Activated T-helper 2 cell treated with anti-CD3 and anti-CD28 coated beads, Interferon-gamma antibody, Interleukin-2, Interleukin-4, amounts not matched to agents 10 μg/mL and 5 μg/mL and 100 μg/mL, durations not matched to agents 14 hours and 24 hours and 36 hours (primary cell): ENCODE data around the gene PRKCB. TPM values are rescaled to one million over a fixed set of nuclear protein-coding genes. Genes with fewer than 3 reads are reported as not detected.

ENCODE experiments used
- DNase-seq: peaks from one replicate; pipeline ENCODE4 v3.0.0; 2021; ENCODE audit warnings: low spot score
- H3K27ac Mint-ChIP-seq: one replicate; pipeline ENCODE4 v1.8.0; 2021; ENCODE audit warnings: mixed read lengths
- H3K27me3 Mint-ChIP-seq: one replicate; pipeline ENCODE4 v1.8.0; 2021; ENCODE audit warnings: low read depth, mixed read lengths
- H3K36me3 Mint-ChIP-seq: one replicate; pipeline ENCODE4 v1.8.0; 2021; ENCODE audit warnings: low read depth, mixed read lengths
- H3K4me1 Mint-ChIP-seq: one replicate; pipeline ENCODE4 v1.8.0; 2021; ENCODE audit warnings: low read depth, mixed read lengths
- H3K4me3 Mint-ChIP-seq: one replicate; pipeline ENCODE4 v1.8.0; 2021; ENCODE audit warnings: low read depth, mild to moderate bottlenecking, moderate library complexity, mixed read lengths
- H3K9me3 Mint-ChIP-seq: one replicate; pipeline ENCODE4 v1.8.0; 2021; ENCODE audit warnings: mixed read lengths
- intact Hi-C: fragments of 100-400 bp; cut with micrococcal nuclease; formaldehyde crosslinking; loops from one replicate; pipeline ENCODE4 v1.15.1; 2023
- total RNA-seq: library from RNA; stranded (reverse); gene quantifications from 2 replicates; pipeline ENCODE4 v1.2.3, GENCODE V29; 2022

PRKCB gene
- total RNA-seq, 1 donor from 2014 or later = 69.5 TPM

DNA sequence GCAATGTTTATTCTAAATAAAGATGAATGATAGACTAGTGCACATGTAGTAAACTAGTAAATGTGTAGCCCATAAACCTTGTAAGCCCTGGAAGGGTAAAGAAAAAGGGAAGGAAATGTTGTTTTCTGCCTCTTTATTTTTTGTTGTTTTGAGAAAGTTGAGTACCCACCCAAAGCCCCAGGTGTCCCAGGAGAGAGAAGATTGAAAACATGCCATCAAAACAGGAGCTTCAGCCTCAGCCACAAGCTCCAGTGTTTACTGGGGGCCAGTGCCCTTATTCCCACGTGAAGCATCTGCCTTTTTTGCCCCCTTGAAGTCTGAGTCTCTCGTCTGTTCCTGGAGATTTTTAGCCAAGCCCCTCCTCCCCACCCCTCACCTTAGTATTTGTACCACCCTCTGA, 121.5 kb downstream of the PRKCB start:
- Mint-ChIP-seq H3K4me1 (peaks cover 62% of the 10 kb centered on the region), H3K27me3 (no peaks in the 10 kb centered on the region), H3K9me3 (no peaks in the 10 kb centered on the region), H3K27ac (no peak overlapping the region), H3K36me3 (peaks cover 10% of the 10 kb centered on the region), H3K4me3 (no peak overlapping the region)
- intact Hi-C loops = no loop called here
- DNase-seq = no peak

DNA sequence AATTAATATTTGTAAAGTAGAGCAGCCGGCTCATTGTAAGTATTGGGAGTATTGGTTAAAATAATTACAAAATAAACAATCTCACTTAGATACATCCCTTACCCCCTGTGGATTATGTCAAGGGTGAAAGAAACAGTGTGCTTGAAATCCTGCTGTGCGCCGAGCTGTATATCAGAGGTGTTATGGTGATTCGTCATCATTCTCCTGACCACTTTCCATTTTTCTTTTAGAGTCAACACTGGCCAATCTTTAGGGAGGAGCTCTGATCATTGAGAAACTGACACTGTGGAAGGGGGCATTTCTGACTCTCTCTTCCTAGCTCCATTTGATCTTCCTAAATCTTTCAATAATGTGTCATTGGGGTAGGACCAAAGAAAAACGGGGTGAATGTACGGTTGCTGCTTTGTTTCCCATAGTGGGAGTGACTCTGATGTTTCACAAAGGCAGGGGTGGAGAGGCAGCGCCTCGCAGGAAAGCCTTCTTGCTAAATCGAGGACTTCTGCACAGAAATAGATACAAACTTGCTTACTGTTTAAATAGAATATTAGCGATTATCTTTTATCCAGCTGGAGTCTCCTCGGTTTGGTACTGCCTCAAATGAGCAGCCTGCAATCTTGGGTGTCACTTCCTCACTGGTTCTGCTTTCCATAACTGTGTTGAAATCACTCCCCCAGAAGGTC, 123.4 kb downstream of the PRKCB start:
- Mint-ChIP-seq H3K36me3 (peaks cover 17% of the 10 kb centered on the region), H3K27me3 (no peaks in the 10 kb centered on the region), H3K27ac (peak overlapping the region; percentile 74), H3K9me3 (no peaks in the 10 kb centered on the region), H3K4me3 (peak overlapping the region; percentile 37), H3K4me1 (peaks cover 52% of the 10 kb centered on the region)
- DNase-seq = no peak
- intact Hi-C loops = loop anchor here (1.0 kb wide), 1 partner anchor 8 kb away; no protein-coding TSS in a partner anchor

GRCh38 chr16:23959752-23960072, 123.9 kb downstream of the PRKCB start:
- Mint-ChIP-seq H3K27ac (peak overlapping the region; percentile 74), H3K4me1 (peaks cover 52% of the 10 kb centered on the region), H3K4me3 (peak overlapping the region; percentile 37), H3K9me3 (no peaks in the 10 kb centered on the region), H3K27me3 (no peaks in the 10 kb centered on the region), H3K36me3 (peaks cover 19% of the 10 kb centered on the region)
- intact Hi-C loops = loop anchor here (1.0 to 5.0 kb wide), 3 partner anchors 8 to 157 kb away; no protein-coding TSS in a partner anchor
- DNase-seq = no peak

DNA sequence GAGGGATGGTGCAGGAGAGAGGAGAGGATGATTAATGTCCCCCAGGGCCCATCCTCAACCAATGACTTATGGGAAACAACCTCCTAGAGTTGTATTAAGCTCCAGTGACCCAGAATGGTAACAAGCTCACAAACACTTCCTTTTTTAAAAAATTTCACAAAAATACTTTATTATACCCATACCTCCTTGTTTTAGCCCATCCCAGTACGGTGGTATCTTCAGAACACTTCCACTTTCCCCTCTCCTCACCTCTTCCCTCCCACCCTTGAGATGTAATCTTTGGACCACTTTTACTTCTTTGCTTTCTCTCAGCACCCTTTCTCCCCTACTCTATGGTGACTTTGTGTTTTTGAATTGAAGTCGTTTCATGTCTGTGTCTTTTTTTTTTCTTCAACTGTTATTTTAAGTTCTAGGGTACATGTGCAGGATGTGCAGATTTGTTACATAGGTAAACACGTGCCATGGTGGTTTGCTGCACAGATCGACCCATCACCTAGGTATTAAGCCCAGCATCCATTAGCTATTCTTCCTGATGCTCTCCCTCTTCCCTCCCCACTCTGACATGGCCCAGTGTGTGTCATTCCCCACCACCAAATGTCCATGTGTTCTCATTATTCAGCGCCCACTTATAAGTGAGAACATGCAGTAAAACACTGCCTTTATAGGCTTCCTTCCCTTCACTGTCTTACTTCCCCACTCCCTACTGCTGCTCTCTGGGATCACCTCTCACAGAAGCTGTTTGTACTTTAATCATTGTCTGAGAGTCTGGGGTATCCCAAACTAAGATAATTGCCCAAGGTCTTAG, 124.5 kb downstream of the PRKCB start:
- peak overlapping the region; percentile 23 for H3K4me3 Mint-ChIP-seq
- intact Hi-C loops = loop anchor here (5.0 kb wide), 2 partner anchors 133 to 158 kb away; no protein-coding TSS in a partner anchor

DNA sequence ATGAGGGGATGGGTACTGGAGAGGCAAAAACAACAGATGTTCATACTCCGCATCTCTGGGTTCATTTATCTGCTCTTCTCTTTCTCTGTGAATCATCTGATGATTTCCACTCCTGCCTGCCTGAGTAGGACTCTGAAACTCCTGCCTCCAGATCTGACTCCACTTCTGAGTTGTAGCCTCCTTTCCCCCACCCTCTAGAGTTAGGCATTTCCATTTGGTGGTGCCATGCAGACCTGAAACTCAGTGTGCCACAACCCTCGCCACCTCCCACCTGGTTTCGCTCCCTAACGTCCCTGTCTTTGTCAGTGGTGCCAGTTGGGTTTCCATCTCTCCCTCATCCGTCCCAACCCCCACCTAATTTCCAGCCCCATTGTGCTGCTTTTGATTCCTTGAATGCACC, 126.2 kb downstream of the PRKCB start:
- H3K9me3 Mint-ChIP-seq = no peaks in the 10 kb centered on the region
- H3K4me1 Mint-ChIP-seq = peaks cover 46% of the 10 kb centered on the region
- H3K27ac Mint-ChIP-seq = peak overlapping the region; percentile 45
- H3K36me3 Mint-ChIP-seq = peaks cover 28% of the 10 kb centered on the region
- no peak overlapping the region for H3K4me3 Mint-ChIP-seq
- intact Hi-C loops = loop anchor here (1.0 to 5.0 kb wide), 4 partner anchors 37 to 160 kb away; no protein-coding TSS in a partner anchor
- no peaks in the 10 kb centered on the region for H3K27me3 Mint-ChIP-seq
- no peak for DNase-seq

More for the DNA sequence above, 124.5 kb downstream of the PRKCB start:
- no peak for DNase-seq
- Mint-ChIP-seq H3K36me3 (peaks cover 24% of the 10 kb centered on the region), H3K27ac (peak overlapping the region; percentile 74), H3K4me1 (peaks cover 52% of the 10 kb centered on the region), H3K9me3 (no peaks in the 10 kb centered on the region), H3K27me3 (no peaks in the 10 kb centered on the region)

- Mint-ChIP-seq H3K27ac (no peak overlapping the region), H3K27me3 (no peaks in the 10 kb centered on the region), H3K9me3 (no peaks in the 10 kb centered on the region), H3K36me3 (peaks cover 28% of the 10 kb centered on the region), H3K4me1 (peaks cover 39% of the 10 kb centered on the region), H3K4me3 (no peak overlapping the region)
- DNase-seq = no peak
- intact Hi-C loops = loop anchor here (5.0 kb wide), 2 partner anchors 137 to 162 kb away; no protein-coding TSS in a partner anchor
These were observed 128.4 kb downstream of the PRKCB start for GRCh38 chr16:23964136-23964535.

- intact Hi-C loops = no loop called here
- H3K36me3 Mint-ChIP-seq = peaks cover 27% of the 10 kb centered on the region
- no peak for DNase-seq
- no peak overlapping the region for H3K27ac Mint-ChIP-seq
- H3K9me3 Mint-ChIP-seq = no peaks in the 10 kb centered on the region
- peaks cover 28% of the 10 kb centered on the region for H3K4me1 Mint-ChIP-seq
- H3K27me3 Mint-ChIP-seq = no peaks in the 10 kb centered on the region
- no peak overlapping the region for H3K4me3 Mint-ChIP-seq
These were observed 129.5 kb downstream of the PRKCB start for GRCh38 chr16:23965137-23965733.

- H3K9me3 Mint-ChIP-seq = no peaks in the 10 kb centered on the region
- intact Hi-C loops = no loop called here
- DNase-seq = no peak
- peaks cover 13% of the 10 kb centered on the region for H3K4me1 Mint-ChIP-seq
- peaks cover 23% of the 10 kb centered on the region for H3K36me3 Mint-ChIP-seq
- no peak overlapping the region for H3K27ac Mint-ChIP-seq
- H3K27me3 Mint-ChIP-seq = no peaks in the 10 kb centered on the region
- H3K4me3 Mint-ChIP-seq = no peak overlapping the region
These were observed 131.0 kb downstream of the PRKCB start for GRCh38 chr16:23966597-23967394.

GRCh38 chr16:23967775-23968174, 132.0 kb downstream of the PRKCB start:
- H3K4me3 Mint-ChIP-seq = no peak overlapping the region
- H3K27me3 Mint-ChIP-seq = no peaks in the 10 kb centered on the region
- no peaks in the 10 kb centered on the region for H3K9me3 Mint-ChIP-seq
- DNase-seq = no peak
- H3K4me1 Mint-ChIP-seq = peaks cover 9% of the 10 kb centered on the region
- peaks cover 21% of the 10 kb centered on the region for H3K36me3 Mint-ChIP-seq
- H3K27ac Mint-ChIP-seq = no peak overlapping the region
- intact Hi-C loops = no loop called here

GRCh38 chr16:23968176-23968575, 132.4 kb downstream of the PRKCB start:
- intact Hi-C loops = no loop called here
- H3K27ac Mint-ChIP-seq = no peak overlapping the region
- H3K4me3 Mint-ChIP-seq = no peak overlapping the region
- H3K9me3 Mint-ChIP-seq = no peaks in the 10 kb centered on the region
- H3K27me3 Mint-ChIP-seq = no peaks in the 10 kb centered on the region
- no peak for DNase-seq
- peaks cover 9% of the 10 kb centered on the region for H3K4me1 Mint-ChIP-seq
- peaks cover 17% of the 10 kb centered on the region for H3K36me3 Mint-ChIP-seq

DNA sequence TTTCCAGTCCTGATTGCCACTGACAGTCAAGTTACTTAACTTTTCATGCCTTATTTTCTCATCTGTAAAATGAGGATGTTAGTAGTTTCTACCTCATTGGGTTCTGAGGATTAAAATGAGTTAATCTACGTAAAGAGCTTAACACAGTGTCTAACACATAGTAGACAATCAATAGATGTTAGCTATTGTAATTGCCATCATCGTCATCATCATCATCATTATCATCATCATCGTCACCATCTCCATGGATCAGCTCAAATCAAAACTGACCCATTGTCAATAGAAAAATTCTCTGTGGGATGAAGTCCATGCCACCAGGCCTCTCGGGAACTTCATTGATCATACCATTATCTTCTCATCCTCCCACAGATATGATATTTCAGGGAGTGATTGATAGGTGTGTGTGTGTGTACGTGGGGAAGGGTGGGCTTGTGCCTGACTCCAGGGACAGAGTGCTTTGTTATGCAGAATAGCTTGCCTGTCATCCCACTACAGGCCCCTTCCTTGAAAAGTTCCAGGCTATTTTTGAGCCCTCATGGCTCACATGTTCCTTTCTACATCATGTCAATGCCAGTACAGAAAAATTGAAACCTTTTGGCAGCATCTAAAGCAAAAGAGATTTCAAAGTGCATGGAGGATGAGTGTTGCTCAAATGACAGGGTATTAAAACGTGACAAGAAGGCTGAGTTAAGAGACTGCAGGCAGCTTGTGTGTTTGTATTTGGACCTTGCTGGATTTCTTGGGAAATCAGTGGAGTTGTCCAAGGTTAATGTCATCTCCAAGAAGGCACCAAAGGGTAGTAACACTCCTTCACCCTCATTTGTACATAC, 133.9 kb downstream of the PRKCB start:
- Mint-ChIP-seq H3K4me3 (no peak overlapping the region), H3K4me1 (peaks cover 12% of the 10 kb centered on the region), H3K9me3 (no peaks in the 10 kb centered on the region), H3K36me3 (peaks cover 10% of the 10 kb centered on the region), H3K27me3 (no peaks in the 10 kb centered on the region), H3K27ac (no peak overlapping the region)
- intact Hi-C loops = no loop called here
- DNase-seq = no peak

- intact Hi-C loops = no loop called here
- Mint-ChIP-seq H3K36me3 (no peaks in the 10 kb centered on the region), H3K4me1 (peaks cover 17% of the 10 kb centered on the region), H3K9me3 (no peaks in the 10 kb centered on the region), H3K27ac (no peak overlapping the region), H3K27me3 (no peaks in the 10 kb centered on the region), H3K4me3 (no peak overlapping the region)
- no peak for DNase-seq
These were observed 138.4 kb downstream of the PRKCB start for GRCh38 chr16:23974223-23974622.
